ENCODE results near the gene RTN3.

Gene RTN3

DNA sequence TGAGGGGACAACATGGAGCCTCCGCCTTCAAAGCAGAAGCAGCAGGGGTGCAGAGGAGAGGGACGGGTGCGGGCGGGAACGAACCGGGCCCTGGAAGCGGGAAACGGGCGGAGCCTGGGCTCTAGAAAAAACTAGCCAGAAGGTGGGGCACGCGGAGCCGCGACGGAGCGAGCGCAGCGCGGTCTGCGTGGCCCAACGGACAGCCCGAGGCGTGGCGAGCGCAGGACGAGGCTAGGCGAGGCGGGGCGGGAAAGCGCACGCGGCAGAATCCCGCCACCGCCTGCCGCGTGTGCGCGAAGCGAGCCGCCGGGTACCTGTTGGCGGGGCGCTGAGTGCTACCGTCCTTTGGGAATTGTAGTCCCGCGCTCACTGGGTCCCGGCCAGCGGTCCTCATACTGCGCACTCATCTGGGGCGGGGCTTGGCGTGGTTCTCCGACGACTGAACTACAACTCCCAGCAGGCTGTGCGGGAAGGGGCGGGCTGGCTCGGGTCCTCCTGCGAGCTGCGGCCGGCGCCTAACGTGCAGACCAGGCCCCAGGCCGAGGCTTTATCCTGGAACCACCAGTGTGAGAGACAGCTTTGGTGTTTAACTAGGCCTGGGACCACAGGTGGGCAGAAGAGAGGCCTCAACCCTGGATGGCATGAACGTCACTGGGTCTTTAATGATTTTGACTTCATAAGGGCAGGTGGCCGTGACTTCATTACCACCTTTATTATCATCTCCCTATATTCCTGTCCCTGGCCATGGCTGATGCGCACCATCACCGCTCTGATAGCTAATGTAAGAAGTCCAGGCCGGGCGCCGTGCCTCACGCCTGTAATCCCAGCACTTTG, 9.8 kb upstream of the RTN3 start, which contains the start of gene ATL3:
TSS of gene ATL3 (minus strand) at position 55 of the 834 bp plus-strand sequence. CDS start at position 14, 41 bp downstream.
- Histone ChIP-seq H3K9ac (ENCODE audit: low read depth, low read length) (peak within 1 kb of the TSS; percentile 87), H3K4me3 (ENCODE audit: low read depth in 1 of 2, low read length in 2 of 2) (peak within 1 kb of the TSS; percentile 37 to 61), H3K36me3 (ENCODE audit: insufficient read depth, low read length) (peaks cover 22% of the 10 kb centered on the region), H3K79me2 (ENCODE audit: insufficient read depth, low read length) (peaks cover 49% of the 10 kb centered on the region), H2AFZ (ENCODE audit: low read depth, low read length) (peak within 1 kb of the TSS; percentile 87), H3K4me2 (ENCODE audit: insufficient read depth, low read length) (peak within 1 kb of the TSS; percentile 73), H3K27me3 (ENCODE audit: insufficient read depth, low read length, poor library complexity) (no peaks in the 10 kb centered on the region), H4K20me1 (ENCODE audit: insufficient read depth, low read length) (peaks cover 26% of the 10 kb centered on the region; the same call in 1 of the 2 replicates), H3K9me3 (ENCODE audit: insufficient read depth, low read length, severe bottlenecking) (no peaks in the 10 kb centered on the region), H3K4me1 (ENCODE audit: insufficient read depth, low read length) (peaks cover 41% of the 10 kb centered on the region), H3K27ac (ENCODE audit: low read length) (peak within 1 kb of the TSS; percentile 87)
- peak; percentile 27 for TF ChIP-seq CTCF (IDR thresholded peaks at IDR 0.05; ENCODE audit: borderline replicate concordance, extremely low read depth, low read length, poor library complexity, severe bottlenecking)
- TF ChIP-seq EZH2 (IDR thresholded peaks at IDR 0.05; ENCODE audit: borderline replicate concordance, low read depth, low read length, severe bottlenecking), result no peak
- DNase-seq (peak; percentile 98), ATAC-seq (ENCODE audit: insufficient read depth, low read depth) (peak; percentile 95)

DNA sequence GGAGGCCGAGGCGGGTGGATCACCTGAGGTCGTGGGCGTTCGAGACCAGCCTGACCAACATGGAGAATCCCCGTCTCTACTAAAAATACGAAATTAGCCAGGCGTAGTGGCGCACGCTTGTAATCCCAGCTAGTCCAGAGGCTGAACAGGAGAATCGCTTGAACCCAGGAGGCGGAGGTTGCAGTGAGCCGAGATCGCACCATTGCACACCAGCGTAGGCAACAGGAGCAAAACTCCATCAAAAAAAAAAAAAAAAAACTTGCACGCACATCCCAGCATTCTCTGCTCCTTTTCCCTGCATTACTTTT, 9.2 kb upstream of the RTN3 start:
- peak overlapping the region; percentile 87 for H2AFZ ChIP-seq (ENCODE audit: low read depth, low read length)

GRCh38 chr11:63672936-63673539, 8.3 kb upstream of the RTN3 start:
- Histone ChIP-seq H3K4me1 (ENCODE audit: insufficient read depth, low read length) (peaks cover 36% of the 10 kb centered on the region), H3K4me2 (ENCODE audit: insufficient read depth, low read length) (no peak overlapping the region), H3K36me3 (ENCODE audit: insufficient read depth, low read length) (peaks cover 9% of the 10 kb centered on the region), H4K20me1 (ENCODE audit: insufficient read depth, low read length) (peaks cover 16% of the 10 kb centered on the region; the same call in 1 of the 2 replicates), H3K4me3 (ENCODE audit: low read depth in 1 of 2, low read length in 2 of 2) (no peak overlapping the region), H3K27ac (ENCODE audit: low read length) (no peak overlapping the region), H3K79me2 (ENCODE audit: insufficient read depth, low read length) (peaks cover 34% of the 10 kb centered on the region), H3K9ac (ENCODE audit: low read depth, low read length) (no peak overlapping the region), H3K9me3 (ENCODE audit: insufficient read depth, low read length, severe bottlenecking) (no peaks in the 10 kb centered on the region), H3K27me3 (ENCODE audit: insufficient read depth, low read length, poor library complexity) (no peaks in the 10 kb centered on the region), H2AFZ (ENCODE audit: low read depth, low read length) (no peak overlapping the region)
- TF ChIP-seq EZH2 (IDR thresholded peaks at IDR 0.05; ENCODE audit: borderline replicate concordance, low read depth, low read length, severe bottlenecking), result no peak
- TF ChIP-seq CTCF (IDR thresholded peaks at IDR 0.05; ENCODE audit: borderline replicate concordance, extremely low read depth, low read length, poor library complexity, severe bottlenecking), result no peak
- DNase-seq (no peak), ATAC-seq (ENCODE audit: insufficient read depth, low read depth) (no peak)

More for the DNA sequence above, 9.2 kb upstream of the RTN3 start:
- ATAC-seq (ENCODE audit: insufficient read depth, low read depth) (no peak), DNase-seq (no peak)
- H3K9ac ChIP-seq (ENCODE audit: low read depth, low read length), result peak overlapping the region; percentile 87
- peak overlapping the region in 1 of 2 experiments; percentile 61; a peak in 3 of 4 replicates for H3K4me3 ChIP-seq (ENCODE audit: low read depth in 1 of 2, low read length in 2 of 2)
- H3K4me2 ChIP-seq (ENCODE audit: insufficient read depth, low read length), result peak overlapping the region; percentile 73
- peak overlapping the region; percentile 87 for H3K27ac ChIP-seq (ENCODE audit: low read length)
- no peaks in the 10 kb centered on the region for H3K9me3 ChIP-seq (ENCODE audit: insufficient read depth, low read length, severe bottlenecking)
- no peaks in the 10 kb centered on the region for H3K27me3 ChIP-seq (ENCODE audit: insufficient read depth, low read length, poor library complexity)
- peaks cover 24% of the 10 kb centered on the region; the same call in 1 of the 2 replicates for H4K20me1 ChIP-seq (ENCODE audit: insufficient read depth, low read length)
- H3K36me3 ChIP-seq (ENCODE audit: insufficient read depth, low read length), result peaks cover 17% of the 10 kb centered on the region
- peaks cover 44% of the 10 kb centered on the region for H3K79me2 ChIP-seq (ENCODE audit: insufficient read depth, low read length)
- TF ChIP-seq CTCF (IDR thresholded peaks at IDR 0.05; ENCODE audit: borderline replicate concordance, extremely low read depth, low read length, poor library complexity, severe bottlenecking), result no peak
- TF ChIP-seq EZH2 (IDR thresholded peaks at IDR 0.05; ENCODE audit: borderline replicate concordance, low read depth, low read length, severe bottlenecking), result no peak
- H3K4me1 ChIP-seq (ENCODE audit: insufficient read depth, low read length), result peaks cover 41% of the 10 kb centered on the region
